Sigmoid colon (tissue), 7 donors: ENCODE data around the gene NPHP4. TPM values are rescaled to one million over a fixed set of nuclear protein-coding genes. Genes with fewer than 3 reads are reported as not detected.

Experiments
- DNase-seq: peaks from one replicate; pipeline ENCODE4 v3.0.0-alpha.2; 2019
- H3K27ac ChIP-seq, 4 donors: fragments of 200-600 bp; sonication (generic); one replicate each; pipeline ENCODE4 v1.5.1; 2016 to 2019; ENCODE audit warnings: mild to moderate bottlenecking in 1 of 4
- H3K27me3 ChIP-seq, 3 donors: fragments of 200-600 bp; sonication (generic); one replicate each; pipeline ENCODE4 v1.5.1; 2019; ENCODE audit warnings: mild to moderate bottlenecking in 1 of 3
- H3K36me3 ChIP-seq, 4 donors: fragments of 200-600 bp; sonication (generic); one replicate each; pipeline ENCODE4 v1.5.1; 2016 to 2019
- H3K4me1 ChIP-seq, 4 donors: fragments of 200-600 bp; sonication (generic); one replicate each; pipeline ENCODE4 v1.5.1; 2017 to 2019
- H3K4me3 ChIP-seq, 4 donors: fragments of 200-600 bp; sonication (generic); one replicate each; pipeline ENCODE4 v1.5.1; 2017 to 2019; ENCODE audit warnings: mild to moderate bottlenecking in 2 of 4, moderate library complexity in 1 of 4
- H3K9me3 ChIP-seq, 4 donors: fragments of 200-600 bp in 3 of 4; sonication (generic) in 3 of 4; one replicate each; pipeline versions ENCODE4 v1.5.1 to v1.6.1; 2013 to 2019
- CTCF ChIP-seq, 4 experiments: fragments of 450-650 bp in 3 of 4; fragments of 200-600 bp in 1 of 4; IDR thresholded peaks; one replicate each; pipeline ENCODE4 v1.5.1; 2016 to 2019; ENCODE audit warnings: antibody characterized with exemption in 4 of 4, mild to moderate bottlenecking in 3 of 4, moderate library complexity in 2 of 4
- EP300 ChIP-seq, 4 donors: sonication (generic); formaldehyde crosslinking; IDR thresholded peaks; one replicate each; pipeline ENCODE4 v1.6.1; 2017; ENCODE audit warnings: antibody characterized with exemption in 4 of 4
- POLR2A ChIP-seq, 2 donors: fragments of 450-650 bp; IDR thresholded peaks; one replicate each; pipeline ENCODE4 v1.6.1; 2016; ENCODE audit warnings: antibody characterized with exemption in 2 of 2, mild to moderate bottlenecking in 2 of 2, moderate library complexity in 2 of 2
- POLR2AphosphoS5 ChIP-seq, 4 donors: sonication (generic); formaldehyde crosslinking; IDR thresholded peaks; one replicate each; pipeline ENCODE4 v1.6.1; 2017; ENCODE audit warnings: antibody characterized with exemption in 4 of 4
- WGBS, 2 donors: extraction: QIAGEN DNeasy Blood & Tissue Kit; methylation state at CpG; one replicate each; pipeline ENCODE4 v1.1.7; 2013; 5-methylcytosine and 5-hydroxymethylcytosine counted together
- intact Hi-C: fragments of 100-400 bp; cut with DNase I; formaldehyde crosslinking; loops from one replicate; pipeline ENCODE4 v1.15.1; 2023
- polyA plus RNA-seq, 3 donors: library from polyadenylated mRNA; stranded (reverse); fragments of 200-250 nt; gene quantifications; one replicate each; pipeline ENCODE4 v1.2.3, GENCODE V29; 2013
- total RNA-seq, 4 donors: library from RNA; depleted of rRNA; stranded (reverse); fragments of >200 nt; gene quantifications; one replicate each; pipeline ENCODE4 v1.1.0, GENCODE V29; 2016
- donor health status: healthy with polysubstance abuse.
- donor health status: Bipolar disorder and iron deficiency.
- donor health status: healthy.

NPHP4 gene
- total and polyA plus RNA-seq, 7 donors: 0.60 to 12.2 (median 5.7) TPM

GRCh38 chr1:5994713-5995621 lies 2.7 kb upstream of the NPHP4 start:
- no peak overlapping the region for H3K4me3 ChIP-seq
- intact Hi-C loops: loop anchor here (5.0 kb wide), 1 partner anchor 202 kb away; the partner anchor contains the start of gene RPL22
- no peak for DNase-seq
- H3K9me3 ChIP-seq: no peaks in the 10 kb centered on the region
- no peaks in the 10 kb centered on the region for H3K27me3 ChIP-seq
- no peak overlapping the region for H3K27ac ChIP-seq
- TF ChIP-seq POLR2A (IDR thresholded peaks at IDR 0.05): no peak
- no peak for TF ChIP-seq POLR2AphosphoS5 (IDR thresholded peaks at IDR 0.05)
- no peak for TF ChIP-seq EP300 (IDR thresholded peaks at IDR 0.05)
- TF ChIP-seq CTCF (IDR thresholded peaks at IDR 0.05): no peak
- WGBS, 2 donors: 78 to 86% methylated on average over 29 of the region's 29 CpGs
- no peaks in the 10 kb centered on the region for H3K36me3 ChIP-seq
- H3K4me1 ChIP-seq: peaks cover 0 to 24% (median 21%) of the 10 kb centered on the region in 4 donors

GRCh38 chr1:5993556-5994491 lies 1.6 kb upstream of the NPHP4 start:
- Histone ChIP-seq H3K27ac (no peak overlapping the region), H3K9me3 (no peaks in the 10 kb centered on the region), H3K36me3 (no peaks in the 10 kb centered on the region), H3K4me3 (peak overlapping the region in 3 of 4 donors; percentile 51 to 91 (median 91)), H3K27me3 (no peaks in the 10 kb centered on the region), H3K4me1 (peaks cover 0 to 24% (median 21%) of the 10 kb centered on the region in 4 donors)
- 35 to 49% methylated on average over 29 of the region's 29 CpGs for WGBS, 2 donors
- intact Hi-C loops: loop anchor here (5.0 kb wide), 1 partner anchor 203 kb away; the partner anchor contains the start of gene RPL22
- TF ChIP-seq POLR2AphosphoS5 (IDR thresholded peaks at IDR 0.05): no peak
- TF ChIP-seq CTCF (IDR thresholded peaks at IDR 0.05): no peak
- no peak for TF ChIP-seq POLR2A (IDR thresholded peaks at IDR 0.05)
- no peak for TF ChIP-seq EP300 (IDR thresholded peaks at IDR 0.05)
- DNase-seq: no peak

- Histone ChIP-seq H3K27me3 (no peaks in the 10 kb centered on the region), H3K27ac (peak overlapping the region; percentile 90 to 96 (median 94)), H3K9me3 (no peaks in the 10 kb centered on the region), H3K36me3 (no peaks in the 10 kb centered on the region), H3K4me3 (peak overlapping the region; percentile 51 to 91 (median 88)), H3K4me1 (peaks cover 0 to 24% (median 21%) of the 10 kb centered on the region in 4 donors)
- DNase-seq: no peak
- TF ChIP-seq POLR2AphosphoS5 (IDR thresholded peaks at IDR 0.05) (no peak), POLR2A (IDR thresholded peaks at IDR 0.05) (no peak), EP300 (IDR thresholded peaks at IDR 0.05) (no peak), CTCF (IDR thresholded peaks at IDR 0.05) (no peak)
- 1% methylated on average over 49 of the region's 49 CpGs for WGBS, 2 donors
- intact Hi-C loops: loop anchor here (5.0 kb wide), 1 partner anchor 204 kb away; the partner anchor contains the start of gene RPL22
These were observed 760 bp upstream of the NPHP4 start for GRCh38 chr1:5992814-5993555.
